ENCODE results near the gene TET1.

DNA sequence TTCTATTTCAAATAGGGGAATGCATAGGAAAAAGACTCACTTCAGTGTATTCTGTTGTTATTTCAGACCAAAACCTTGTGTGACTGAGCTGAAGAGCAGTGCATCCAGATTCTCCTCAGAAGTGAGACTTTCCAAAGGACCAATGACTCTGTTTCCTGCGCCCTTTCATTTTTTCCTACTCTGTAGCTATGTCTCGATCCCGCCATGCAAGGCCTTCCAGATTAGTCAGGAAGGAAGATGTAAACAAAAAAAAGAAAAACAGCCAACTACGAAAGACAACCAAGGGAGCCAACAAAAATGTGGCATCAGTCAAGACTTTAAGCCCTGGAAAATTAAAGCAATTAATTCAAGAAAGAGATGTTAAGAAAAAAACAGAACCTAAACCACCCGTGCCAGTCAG lies 12.0 kb downstream of the TET1 start:
- TF ChIP-seq TAF1 (IDR thresholded peaks at IDR 0.05; ENCODE audit: borderline replicate concordance, insufficient read depth, low read length) (no peak), POLR2AphosphoS5 (IDR thresholded peaks at IDR 0.05; ENCODE audit: low read depth, low read length) (no peak), SIN3A (IDR thresholded peaks at IDR 0.05; ENCODE audit: borderline replicate concordance, insufficient read depth, low read length) (no peak)
- TF ChIP-seq, protein P1, sequence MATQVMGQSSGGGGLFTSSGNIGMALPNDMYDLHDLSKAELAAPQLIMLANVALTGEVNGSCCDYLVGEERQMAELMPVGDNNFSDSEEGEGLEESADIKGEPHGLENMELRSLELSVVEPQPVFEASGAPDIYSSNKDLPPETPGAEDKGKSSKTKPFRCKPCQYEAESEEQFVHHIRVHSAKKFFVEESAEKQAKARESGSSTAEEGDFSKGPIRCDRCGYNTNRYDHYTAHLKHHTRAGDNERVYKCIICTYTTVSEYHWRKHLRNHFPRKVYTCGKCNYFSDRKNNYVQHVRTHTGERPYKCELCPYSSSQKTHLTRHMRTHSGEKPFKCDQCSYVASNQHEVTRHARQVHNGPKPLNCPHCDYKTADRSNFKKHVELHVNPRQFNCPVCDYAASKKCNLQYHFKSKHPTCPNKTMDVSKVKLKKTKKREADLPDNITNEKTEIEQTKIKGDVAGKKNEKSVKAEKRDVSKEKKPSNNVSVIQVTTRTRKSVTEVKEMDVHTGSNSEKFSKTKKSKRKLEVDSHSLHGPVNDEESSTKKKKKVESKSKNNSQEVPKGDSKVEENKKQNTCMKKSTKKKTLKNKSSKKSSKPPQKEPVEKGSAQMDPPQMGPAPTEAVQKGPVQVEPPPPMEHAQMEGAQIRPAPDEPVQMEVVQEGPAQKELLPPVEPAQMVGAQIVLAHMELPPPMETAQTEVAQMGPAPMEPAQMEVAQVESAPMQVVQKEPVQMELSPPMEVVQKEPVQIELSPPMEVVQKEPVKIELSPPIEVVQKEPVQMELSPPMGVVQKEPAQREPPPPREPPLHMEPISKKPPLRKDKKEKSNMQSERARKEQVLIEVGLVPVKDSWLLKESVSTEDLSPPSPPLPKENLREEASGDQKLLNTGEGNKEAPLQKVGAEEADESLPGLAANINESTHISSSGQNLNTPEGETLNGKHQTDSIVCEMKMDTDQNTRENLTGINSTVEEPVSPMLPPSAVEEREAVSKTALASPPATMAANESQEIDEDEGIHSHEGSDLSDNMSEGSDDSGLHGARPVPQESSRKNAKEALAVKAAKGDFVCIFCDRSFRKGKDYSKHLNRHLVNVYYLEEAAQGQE (IDR thresholded peaks at IDR 0.05; ENCODE audit: insufficient read depth in 1 of 2, low read depth in 2 of 2, low read length in 2 of 2): no peak

Data from PFSK-1 (cell line).